ENCODE results near the gene ST3GAL2.
A peak's percentile ranks its signal among the peaks of the same experiment; 100 is the strongest.
"Not testable (repeated sequence)": the region's sequence is repeated elsewhere in the genome, so short reads cannot be mapped to it uniquely, and the experiment has no call there.

ST3GAL2 gene

GRCh38 chr16:70375636-70376611 is 63.0 kb downstream of the ST3GAL2 start:
- DNase-seq (ENCODE audit: low spot score in 2 of 2): no peak
- ATAC-seq: no peak
- H3K36me3 Mint-ChIP-seq: peaks cover 100% of the 10 kb centered on the region
- H3K27ac Mint-ChIP-seq: no peak overlapping the region
- H3K9me3 Mint-ChIP-seq: no peaks in the 10 kb centered on the region
- no peak overlapping the region for H3K4me3 Mint-ChIP-seq
- H3K4me1 Mint-ChIP-seq: no peaks in the 10 kb centered on the region

- Mint-ChIP-seq H3K4me1 (no peaks in the 10 kb centered on the region), H3K9me3 (no peaks in the 10 kb centered on the region), H3K4me3 (no peak overlapping the region), H3K27ac (no peak overlapping the region), H3K36me3 (peaks cover 100% of the 10 kb centered on the region)
- no peak for DNase-seq (ENCODE audit: low spot score in 2 of 2)
- ATAC-seq: no peak
These were observed 64.7 kb downstream of the ST3GAL2 start for GRCh38 chr16:70374213-70374612.

GRCh38 chr16:70372921-70373728 is 65.8 kb downstream of the ST3GAL2 start:
- ATAC-seq (no peak), DNase-seq (ENCODE audit: low spot score in 2 of 2) (no peak)
- H3K36me3 Mint-ChIP-seq: peaks cover 100% of the 10 kb centered on the region
- no peaks in the 10 kb centered on the region for H3K4me1 Mint-ChIP-seq
- H3K4me3 Mint-ChIP-seq: no peak overlapping the region
- H3K9me3 Mint-ChIP-seq: no peaks in the 10 kb centered on the region
- H3K27ac Mint-ChIP-seq: peak overlapping the region; percentile 72

GRCh38 chr16:70370924-70371323 is 68.0 kb downstream of the ST3GAL2 start:
- DNase-seq (ENCODE audit: low spot score in 2 of 2): no peak
- no peak overlapping the region for H3K27ac Mint-ChIP-seq
- no peaks in the 10 kb centered on the region for H3K9me3 Mint-ChIP-seq
- H3K4me1 Mint-ChIP-seq: no peaks in the 10 kb centered on the region
- ATAC-seq: no peak
- peaks cover 100% of the 10 kb centered on the region for H3K36me3 Mint-ChIP-seq
- no peak overlapping the region for H3K4me3 Mint-ChIP-seq

GRCh38 chr16:70370145-70370544 is 68.8 kb downstream of the ST3GAL2 start:
- H3K4me3 Mint-ChIP-seq, H3K4me1 Mint-ChIP-seq, H3K9me3 Mint-ChIP-seq, H3K27ac Mint-ChIP-seq: not testable (repeated sequence)
- H3K36me3 Mint-ChIP-seq: peaks cover 100% of the 10 kb centered on the region
- peak in 1 of 2 donors; percentile 62 for DNase-seq (ENCODE audit: low spot score in 2 of 2)
- peak; percentile 74 for ATAC-seq

GRCh38 chr16:70364399-70364798 is 74.5 kb downstream of the ST3GAL2 start:
- Mint-ChIP-seq H3K36me3 (peaks cover 100% of the 10 kb centered on the region), H3K27ac (no peak overlapping the region), H3K9me3 (no peaks in the 10 kb centered on the region), H3K4me1 (no peaks in the 10 kb centered on the region), H3K4me3 (no peak overlapping the region)
- ATAC-seq (peak; percentile 39), DNase-seq (ENCODE audit: low spot score in 2 of 2) (no peak)

GRCh38 chr16:70359552-70359951 is 79.3 kb downstream of the ST3GAL2 start:
- H3K27ac Mint-ChIP-seq: no peak overlapping the region
- H3K9me3 Mint-ChIP-seq: no peaks in the 10 kb centered on the region
- DNase-seq (ENCODE audit: low spot score in 2 of 2): no peak
- H3K36me3 Mint-ChIP-seq: peaks cover 100% of the 10 kb centered on the region
- ATAC-seq: no peak
- no peaks in the 10 kb centered on the region for H3K4me1 Mint-ChIP-seq
- H3K4me3 Mint-ChIP-seq: no peak overlapping the region

GRCh38 chr16:70349783-70350182 is 89.1 kb downstream of the ST3GAL2 start:
- ATAC-seq: peak; percentile 31
- Mint-ChIP-seq H3K9me3 (no peaks in the 10 kb centered on the region), H3K4me1 (peaks cover 18% of the 10 kb centered on the region), H3K36me3 (peaks cover 79% of the 10 kb centered on the region), H3K4me3 (no peak overlapping the region), H3K27ac (peak overlapping the region; percentile 45)
- no peak for DNase-seq (ENCODE audit: low spot score in 2 of 2)

- ATAC-seq (no peak), DNase-seq (ENCODE audit: low spot score in 2 of 2) (no peak)
- peaks cover 71% of the 10 kb centered on the region for H3K36me3 Mint-ChIP-seq
- no peaks in the 10 kb centered on the region for H3K9me3 Mint-ChIP-seq
- H3K4me3 Mint-ChIP-seq: no peak overlapping the region
- H3K4me1 Mint-ChIP-seq: peaks cover 18% of the 10 kb centered on the region
- H3K27ac Mint-ChIP-seq: no peak overlapping the region
These were observed 89.9 kb downstream of the ST3GAL2 start for GRCh38 chr16:70348991-70349390.

GRCh38 chr16:70345840-70346239 is 93.1 kb downstream of the ST3GAL2 start:
- peak overlapping the region; percentile 96 for H3K27ac Mint-ChIP-seq
- no peak for ATAC-seq
- no peaks in the 10 kb centered on the region for H3K9me3 Mint-ChIP-seq

GRCh38 chr16:70342016-70342415 is 96.9 kb downstream of the ST3GAL2 start:
- peak overlapping the region; percentile 3 for H3K27ac Mint-ChIP-seq
- H3K9me3 Mint-ChIP-seq: no peaks in the 10 kb centered on the region
- DNase-seq (ENCODE audit: low spot score in 2 of 2) (no peak), ATAC-seq (no peak)
- H3K4me3 Mint-ChIP-seq: no peak overlapping the region
- H3K4me1 Mint-ChIP-seq: peaks cover 5% of the 10 kb centered on the region
- peaks cover 21% of the 10 kb centered on the region for H3K36me3 Mint-ChIP-seq

More at GRCh38 chr16:70345840-70346239, 93.1 kb downstream of the ST3GAL2 start:
- peak overlapping the region; percentile 88 for H3K4me3 Mint-ChIP-seq
- peaks cover 18% of the 10 kb centered on the region for H3K4me1 Mint-ChIP-seq
- no peak for DNase-seq (ENCODE audit: low spot score in 2 of 2)
- H3K36me3 Mint-ChIP-seq: peaks cover 39% of the 10 kb centered on the region

GRCh38 chr16:70341600-70341999 is 97.3 kb downstream of the ST3GAL2 start:
- H3K4me1 Mint-ChIP-seq: peaks cover 5% of the 10 kb centered on the region
- peak overlapping the region; percentile 3 for H3K27ac Mint-ChIP-seq
- DNase-seq (ENCODE audit: low spot score in 2 of 2) (no peak), ATAC-seq (no peak)
- no peak overlapping the region for H3K4me3 Mint-ChIP-seq
- peaks cover 21% of the 10 kb centered on the region for H3K36me3 Mint-ChIP-seq
- no peaks in the 10 kb centered on the region for H3K9me3 Mint-ChIP-seq

GRCh38 chr16:70337814-70338213 is 101.1 kb downstream of the ST3GAL2 start:
- Mint-ChIP-seq H3K4me3 (no peak overlapping the region), H3K27ac (no peak overlapping the region), H3K4me1 (no peaks in the 10 kb centered on the region), H3K9me3 (no peaks in the 10 kb centered on the region), H3K36me3 (peaks cover 45% of the 10 kb centered on the region)
- DNase-seq (ENCODE audit: low spot score in 2 of 2): no peak
- ATAC-seq: no peak

GRCh38 chr16:70332728-70333127 is 106.2 kb downstream of the ST3GAL2 start:
- H3K27ac Mint-ChIP-seq; DNase-seq (ENCODE audit: low spot score in 2 of 2): not testable (repeated sequence)

GRCh38 chr16:70331588-70332358 is 107.1 kb downstream of the ST3GAL2 start:
- ATAC-seq (peak; percentile 45), DNase-seq (ENCODE audit: low spot score in 2 of 2) (no peak)
- Mint-ChIP-seq H3K4me3 (no peak overlapping the region), H3K4me1 (no peaks in the 10 kb centered on the region), H3K36me3 (peaks cover 92% of the 10 kb centered on the region), H3K9me3 (no peaks in the 10 kb centered on the region), H3K27ac (no peak overlapping the region)

More at GRCh38 chr16:70332728-70333127, 106.2 kb downstream of the ST3GAL2 start:
- not testable (repeated sequence) for H3K4me1 Mint-ChIP-seq, H3K9me3 Mint-ChIP-seq, H3K4me3 Mint-ChIP-seq, ATAC-seq
- H3K36me3 Mint-ChIP-seq: peaks cover 87% of the 10 kb centered on the region
